Karpas-422 (cell line): Measurements from ENCODE around the gene SLC18B1. TPM values are rescaled to one million over a fixed set of nuclear protein-coding genes. Genes with fewer than 3 reads are reported as not detected.

Source experiments
- DNase-seq: peaks from one replicate; pipeline ENCODE4 v3.0.0-alpha.2; 2015
- H2AFZ ChIP-seq: fragments of 200-600 bp; sonication (generic); 2 replicates; pipeline ENCODE4 v1.6.1; 2014; ENCODE audit warnings: antibody characterized with exemption, low read length, mixed read lengths
- H3K27ac ChIP-seq: fragments of 200-600 bp; sonication (generic); 2 replicates; pipeline ENCODE4 v1.5.1; 2014; ENCODE audit warnings: mild to moderate bottlenecking, low read length, moderate library complexity
- H3K27me3 ChIP-seq: fragments of 200-600 bp; sonication (generic); 2 replicates; pipeline ENCODE4 v1.6.1; 2014; ENCODE audit warnings: low read length, mixed read lengths
- H3K36me3 ChIP-seq: fragments of 200-600 bp; sonication (generic); 2 replicates; pipeline ENCODE4 v1.6.1; 2014; ENCODE audit warnings: low read length, mixed read lengths; ENCODE audit not compliant: insufficient read depth
- H3K4me1 ChIP-seq: fragments of 200-600 bp; sonication (generic); 2 replicates; pipeline ENCODE4 v1.6.1; 2014; ENCODE audit warnings: mild to moderate bottlenecking, low read length, mixed read lengths
- H3K4me2 ChIP-seq: fragments of 200-600 bp; sonication (generic); 2 replicates; pipeline ENCODE4 v1.6.1; 2014; ENCODE audit warnings: low read length, low read depth, mild to moderate bottlenecking; ENCODE audit not compliant: poor library complexity, severe bottlenecking
- H3K4me3 ChIP-seq: fragments of 200-600 bp; sonication (generic); 2 replicates; pipeline ENCODE4 v1.5.1; 2014; ENCODE audit warnings: mild to moderate bottlenecking, antibody characterized with exemption, low read length, mixed read lengths
- H3K79me2 ChIP-seq: fragments of 200-600 bp; sonication (generic); 2 replicates; pipeline ENCODE4 v1.6.1; 2014; ENCODE audit warnings: mild to moderate bottlenecking, low read length, mixed read lengths
- H3K9ac ChIP-seq: fragments of 200-600 bp; sonication (generic); 2 replicates; pipeline ENCODE4 v1.6.0; 2014; ENCODE audit warnings: low read length
- H3K9me2 ChIP-seq: fragments of 200-600 bp; sonication (generic), shearing (Covaris generic); replicated peaks from 2 replicates; pipeline ENCODE4 v1.6.0; 2014; ENCODE audit warnings: mild to moderate bottlenecking, low read length, moderate library complexity; ENCODE audit not compliant: insufficient read depth
- H3K9me3 ChIP-seq: fragments of 300-700, 200-600 bp; sonication (generic); 2 replicates; pipeline ENCODE4 v1.6.1; 2014; ENCODE audit warnings: low read length, mixed read lengths
- H4K20me1 ChIP-seq: fragments of 200-600 bp; sonication (generic); 2 replicates; pipeline ENCODE4 v1.6.1; 2014; ENCODE audit warnings: mild to moderate bottlenecking, antibody characterized with exemption, low read length, low read depth; ENCODE audit not compliant: insufficient read depth
- total RNA-seq: library from RNA; depleted of rRNA; stranded (reverse); fragments of >200 nt; shearing (Covaris generic); gene quantifications from 2 replicates; pipeline ENCODE4 v1.2.3, GENCODE V29; 2014; ENCODE audit warnings: low replicate concordance; rRNA removed

Gene SLC18B1
- total RNA-seq: 0.60 and 0.72 TPM in 2 replicates

- Histone ChIP-seq H3K4me1 (peaks cover 5% of the 10 kb centered on the region), H3K9me2 (no peaks in the 10 kb centered on the region), H3K4me3 (no peak within 1 kb of the TSS; the same call in 1 of the 2 replicates), H3K79me2 (no peaks in the 10 kb centered on the region), H4K20me1 (no peaks in the 10 kb centered on the region), H3K4me2 (no peak within 1 kb of the TSS), H3K36me3 (no peaks in the 10 kb centered on the region), H2AFZ (peak within 1 kb of the TSS; percentile 91), H3K9ac (peak within 1 kb of the TSS; percentile 66), H3K9me3 (no peaks in the 10 kb centered on the region), H3K27me3 (0 out of 2 replicates have a peak, but pooled peaks cover 2% of the 10 kb centered on the region), H3K27ac (no peak within 1 kb of the TSS)
- DNase-seq: peak; percentile 46
Observed at GRCh38 chr6:132797951-132798868, at the start of gene SLC18B1. SLC18B1 (minus strand) TSS chr6:132798637; CDS start chr6:132798456, 181 bp downstream.

- Histone ChIP-seq H3K27me3 (no peaks in the 10 kb centered on the region), H3K9ac (no peak overlapping the region), H3K4me2 (no peak overlapping the region), H3K36me3 (no peaks in the 10 kb centered on the region), H2AFZ (no peak overlapping the region), H3K4me1 (no peaks in the 10 kb centered on the region), H3K4me3 (no peak overlapping the region), H3K9me3 (no peaks in the 10 kb centered on the region), H4K20me1 (no peaks in the 10 kb centered on the region), H3K79me2 (no peaks in the 10 kb centered on the region), H3K27ac (no peak overlapping the region), H3K9me2 (no peaks in the 10 kb centered on the region)
- no peak for DNase-seq
Observed at GRCh38 chr6:132843316-132844035, 45.0 kb upstream of the SLC18B1 start.

GRCh38 chr6:132841966-132842365 is 43.5 kb upstream of the SLC18B1 start:
- no peak overlapping the region for H3K9ac ChIP-seq
- no peaks in the 10 kb centered on the region for H3K9me3 ChIP-seq
- H3K9me2 ChIP-seq: no peaks in the 10 kb centered on the region
- no peak overlapping the region for H3K4me3 ChIP-seq
- H3K79me2 ChIP-seq: no peaks in the 10 kb centered on the region
- H3K4me2 ChIP-seq: no peak overlapping the region
- H3K36me3 ChIP-seq: no peaks in the 10 kb centered on the region
- no peaks in the 10 kb centered on the region for H3K27me3 ChIP-seq
- H4K20me1 ChIP-seq: no peaks in the 10 kb centered on the region
- no peaks in the 10 kb centered on the region for H3K4me1 ChIP-seq
- no peak overlapping the region for H2AFZ ChIP-seq
- DNase-seq: no peak
- H3K27ac ChIP-seq: no peak overlapping the region

DNA sequence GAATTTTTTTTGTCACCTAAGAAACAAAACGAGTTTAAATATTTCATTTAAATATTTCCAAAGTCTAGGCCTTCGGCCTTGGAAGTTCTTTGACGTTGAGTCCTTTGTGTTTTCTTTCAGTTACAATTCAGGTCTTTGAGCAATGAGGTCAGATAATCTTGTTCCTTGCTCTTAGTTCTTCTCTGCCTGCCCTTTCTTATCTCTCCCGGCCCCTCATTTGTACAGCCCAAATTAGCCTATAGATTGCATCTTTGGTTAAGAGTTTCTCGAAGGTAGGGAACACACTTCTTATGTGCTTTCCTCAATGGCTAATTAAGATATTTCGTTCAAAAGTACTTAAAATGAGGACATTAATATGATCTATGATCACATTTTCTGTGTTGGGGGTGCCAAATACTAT is 34.5 kb upstream of the SLC18B1 start:
- Histone ChIP-seq H3K4me1 (no peaks in the 10 kb centered on the region), H3K4me2 (no peak overlapping the region), H3K9me3 (no peaks in the 10 kb centered on the region), H3K9ac (no peak overlapping the region), H3K4me3 (no peak overlapping the region), H4K20me1 (no peaks in the 10 kb centered on the region), H2AFZ (no peak overlapping the region), H3K27ac (no peak overlapping the region), H3K36me3 (no peaks in the 10 kb centered on the region), H3K27me3 (no peaks in the 10 kb centered on the region), H3K9me2 (no peaks in the 10 kb centered on the region), H3K79me2 (no peaks in the 10 kb centered on the region)
- no peak for DNase-seq

GRCh38 chr6:132830334-132830751 is 31.9 kb upstream of the SLC18B1 start:
- H2AFZ ChIP-seq: no peak overlapping the region
- H3K4me2 ChIP-seq: no peak overlapping the region
- H3K27ac ChIP-seq: no peak overlapping the region
- no peaks in the 10 kb centered on the region for H3K27me3 ChIP-seq
- H3K79me2 ChIP-seq: no peaks in the 10 kb centered on the region
- no peaks in the 10 kb centered on the region for H4K20me1 ChIP-seq
- no peak overlapping the region for H3K4me3 ChIP-seq
- no peaks in the 10 kb centered on the region for H3K36me3 ChIP-seq
- H3K9me2 ChIP-seq: no peaks in the 10 kb centered on the region
- no peak overlapping the region for H3K9ac ChIP-seq
- peak; percentile 61 for DNase-seq
- H3K9me3 ChIP-seq: no peaks in the 10 kb centered on the region
- no peaks in the 10 kb centered on the region for H3K4me1 ChIP-seq

DNA sequence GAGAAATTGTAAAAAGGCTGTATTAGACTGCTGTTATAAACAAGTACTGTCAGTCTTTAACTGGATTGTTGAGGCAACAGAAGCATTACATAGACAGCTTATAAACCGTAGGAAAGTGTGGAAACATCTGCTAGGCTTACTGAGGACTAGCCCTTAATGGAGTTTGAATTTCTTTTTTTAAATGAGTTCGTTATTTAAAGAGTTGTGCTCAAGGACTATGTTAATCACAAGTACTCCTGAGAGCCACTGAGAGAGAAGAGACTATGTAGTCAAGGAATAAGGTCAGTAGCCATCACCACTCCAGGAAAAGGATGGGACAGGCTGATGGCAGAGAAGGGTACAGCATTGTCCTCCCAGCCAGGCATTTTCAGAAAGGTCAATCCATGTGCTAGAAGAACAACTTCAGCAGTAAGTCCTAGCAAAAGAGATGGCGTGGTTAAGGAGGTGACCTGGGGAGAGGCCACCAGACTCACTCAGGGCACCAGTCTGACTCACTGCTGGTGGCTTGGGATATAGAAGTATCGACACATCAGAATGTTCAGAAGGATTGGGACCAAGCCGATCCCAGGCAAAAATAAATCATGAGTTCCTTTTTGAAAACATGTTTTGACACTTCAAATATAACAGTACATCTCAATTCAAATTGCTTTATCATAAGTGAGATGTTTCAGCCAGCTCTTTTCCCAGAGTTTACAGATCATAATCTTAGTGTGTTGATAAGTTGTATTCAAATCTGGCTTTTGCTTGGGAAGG is 22.4 kb upstream of the SLC18B1 start:
- Histone ChIP-seq H3K4me3 (no peak overlapping the region), H3K4me2 (no peak overlapping the region), H3K9me3 (no peaks in the 10 kb centered on the region), H3K4me1 (peaks cover 13% of the 10 kb centered on the region), H3K79me2 (peaks cover 3% of the 10 kb centered on the region), H3K27me3 (no peaks in the 10 kb centered on the region), H3K36me3 (peaks cover 27% of the 10 kb centered on the region), H3K9ac (no peak overlapping the region), H4K20me1 (peaks cover 28% of the 10 kb centered on the region), H2AFZ (no peak overlapping the region), H3K9me2 (no peaks in the 10 kb centered on the region), H3K27ac (no peak overlapping the region)
- DNase-seq: peak; percentile 75

- Histone ChIP-seq H3K36me3 (peaks cover 39% of the 10 kb centered on the region), H2AFZ (no peak overlapping the region), H3K4me3 (no peak overlapping the region), H3K27me3 (no peaks in the 10 kb centered on the region), H3K9me2 (no peaks in the 10 kb centered on the region), H3K9me3 (no peaks in the 10 kb centered on the region), H3K9ac (no peak overlapping the region), H3K4me1 (peaks cover 20% of the 10 kb centered on the region), H3K27ac (no peak overlapping the region), H4K20me1 (peaks cover 40% of the 10 kb centered on the region), H3K4me2 (no peak overlapping the region), H3K79me2 (peaks cover 16% of the 10 kb centered on the region)
- peak; percentile 69 for DNase-seq
Observed at GRCh38 chr6:132819405-132820161, 21.1 kb upstream of the SLC18B1 start.
